Measurements from ENCODE around the gene SLAIN2. TPM values are rescaled to one million over a fixed set of nuclear protein-coding genes. Genes with fewer than 3 reads are reported as not detected.

The SLAIN2 gene
- total RNA-seq, 1 experiment from 2014 or later: 35.8 TPM

DNA sequence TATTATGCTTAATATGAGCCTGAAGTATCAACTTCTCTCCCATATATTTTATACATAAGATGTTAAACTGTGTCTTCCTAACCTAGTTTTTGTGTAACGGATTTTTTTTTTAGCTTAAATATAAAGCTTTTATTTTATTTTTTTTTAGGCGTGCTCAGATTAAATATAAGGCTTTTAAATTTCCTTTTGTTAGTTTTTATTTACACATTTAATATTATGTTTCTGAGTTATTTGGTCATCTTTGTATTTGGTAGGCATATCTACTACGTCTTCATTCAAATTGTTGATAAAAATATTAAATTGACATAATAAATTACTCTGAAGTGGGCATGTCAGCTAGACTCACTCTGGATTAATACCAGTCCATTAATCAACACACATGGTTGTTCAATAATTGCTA is 4.2 kb downstream of the SLAIN2 start:
- H3K4me3 Mint-ChIP-seq: no peak overlapping the region
- DNase-seq (ENCODE audit: low spot score): no peak
- ATAC-seq: no peak
- TF ChIP-seq ZNF219 (CRISPR knock-in tag; IDR thresholded peaks at IDR 0.05; ENCODE audit: borderline replicate concordance): no peak
- TF ChIP-seq ESRRA (CRISPR knock-in tag; IDR thresholded peaks at IDR 0.05; ENCODE audit: borderline replicate concordance): no peak
- no peak for TF ChIP-seq ELF4 (CRISPR knock-in tag; IDR thresholded peaks at IDR 0.05; ENCODE audit: low read depth)
- TF ChIP-seq GTF2I (CRISPR knock-in tag; conservative IDR thresholded peaks at IDR 0.05): no peak
- no peak for TF ChIP-seq ZNF671 (CRISPR knock-in tag; IDR thresholded peaks at IDR 0.05)
- TF ChIP-seq, protein P1, sequence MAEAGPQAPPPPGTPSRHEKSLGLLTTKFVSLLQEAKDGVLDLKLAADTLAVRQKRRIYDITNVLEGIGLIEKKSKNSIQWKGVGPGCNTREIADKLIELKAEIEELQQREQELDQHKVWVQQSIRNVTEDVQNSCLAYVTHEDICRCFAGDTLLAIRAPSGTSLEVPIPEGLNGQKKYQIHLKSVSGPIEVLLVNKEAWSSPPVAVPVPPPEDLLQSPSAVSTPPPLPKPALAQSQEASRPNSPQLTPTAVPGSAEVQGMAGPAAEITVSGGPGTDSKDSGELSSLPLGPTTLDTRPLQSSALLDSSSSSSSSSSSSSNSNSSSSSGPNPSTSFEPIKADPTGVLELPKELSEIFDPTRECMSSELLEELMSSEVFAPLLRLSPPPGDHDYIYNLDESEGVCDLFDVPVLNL (CRISPR knock-in tag; IDR thresholded peaks at IDR 0.05; ENCODE audit: borderline replicate concordance, low read depth): no peak
- TF ChIP-seq, protein P2, sequence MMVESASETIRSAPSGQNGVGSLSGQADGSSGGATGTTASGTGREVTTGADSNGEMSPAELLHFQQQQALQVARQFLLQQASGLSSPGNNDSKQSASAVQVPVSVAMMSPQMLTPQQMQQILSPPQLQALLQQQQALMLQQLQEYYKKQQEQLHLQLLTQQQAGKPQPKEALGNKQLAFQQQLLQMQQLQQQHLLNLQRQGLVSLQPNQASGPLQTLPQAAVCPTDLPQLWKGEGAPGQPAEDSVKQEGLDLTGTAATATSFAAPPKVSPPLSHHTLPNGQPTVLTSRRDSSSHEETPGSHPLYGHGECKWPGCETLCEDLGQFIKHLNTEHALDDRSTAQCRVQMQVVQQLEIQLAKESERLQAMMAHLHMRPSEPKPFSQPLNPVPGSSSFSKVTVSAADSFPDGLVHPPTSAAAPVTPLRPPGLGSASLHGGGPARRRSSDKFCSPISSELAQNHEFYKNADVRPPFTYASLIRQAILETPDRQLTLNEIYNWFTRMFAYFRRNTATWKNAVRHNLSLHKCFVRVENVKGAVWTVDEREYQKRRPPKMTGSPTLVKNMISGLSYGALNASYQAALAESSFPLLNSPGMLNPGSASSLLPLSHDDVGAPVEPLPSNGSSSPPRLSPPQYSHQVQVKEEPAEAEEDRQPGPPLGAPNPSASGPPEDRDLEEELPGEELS (CRISPR knock-in tag; IDR thresholded peaks at IDR 0.05): no peak
- TF ChIP-seq PREB (CRISPR knock-in tag; IDR thresholded peaks at IDR 0.05; ENCODE audit: borderline replicate concordance): no peak
- no peak for TF ChIP-seq NFATC4 (CRISPR knock-in tag; IDR thresholded peaks at IDR 0.05)
- TF ChIP-seq ZNF121 (CRISPR knock-in tag; IDR thresholded peaks at IDR 0.05): no peak
- no peak for TF ChIP-seq FOXK1 (CRISPR knock-in tag; IDR thresholded peaks at IDR 0.05)
- ChIA-PET CTCF (no interaction called here), POLR2A (no interaction called here)
- H3K36me3 Mint-ChIP-seq: no peaks in the 10 kb centered on the region
- H3K27me3 Mint-ChIP-seq (ENCODE audit: low read depth): no peaks in the 10 kb centered on the region
- peaks cover 58% of the 10 kb centered on the region for H3K4me1 Mint-ChIP-seq
- H3K9me3 Mint-ChIP-seq: no peaks in the 10 kb centered on the region
- H3K27ac Mint-ChIP-seq: no peak overlapping the region

GRCh38 chr4:48346594-48346993 is 5.3 kb downstream of the SLAIN2 start:
- H3K4me3 Mint-ChIP-seq: no peak overlapping the region
- ATAC-seq: no peak
- no peaks in the 10 kb centered on the region; the same call in 1 of the 2 replicates for H3K36me3 Mint-ChIP-seq
- ChIA-PET CTCF (no interaction called here), POLR2A (no interaction called here)
- no peaks in the 10 kb centered on the region for H3K27me3 Mint-ChIP-seq (ENCODE audit: low read depth)
- H3K4me1 Mint-ChIP-seq: peaks cover 63% of the 10 kb centered on the region
- peaks cover under 1% of the 10 kb centered on the region for H3K9me3 Mint-ChIP-seq
- DNase-seq (ENCODE audit: low spot score): no peak
- peak overlapping the region; percentile 82 for H3K27ac Mint-ChIP-seq
- no peak for TF ChIP-seq ZNF232 (CRISPR knock-in tag; IDR thresholded peaks at IDR 0.05)
- no peak for TF ChIP-seq NFATC4 (CRISPR knock-in tag; IDR thresholded peaks at IDR 0.05)
- no peak for TF ChIP-seq ATF6 (CRISPR knock-in tag; IDR thresholded peaks at IDR 0.05)
- no peak for TF ChIP-seq GABPB1 (CRISPR knock-in tag; IDR thresholded peaks at IDR 0.05)
- no peak for TF ChIP-seq NFE2L1 (CRISPR knock-in tag; IDR thresholded peaks at IDR 0.05)
- TF ChIP-seq GTF2I (CRISPR knock-in tag; conservative IDR thresholded peaks at IDR 0.05): no peak
- no peak for TF ChIP-seq GRHL2 (CRISPR knock-in tag; IDR thresholded peaks at IDR 0.05; ENCODE audit: insufficient replicate concordance, severe bottlenecking)
- TF ChIP-seq, protein P3, sequence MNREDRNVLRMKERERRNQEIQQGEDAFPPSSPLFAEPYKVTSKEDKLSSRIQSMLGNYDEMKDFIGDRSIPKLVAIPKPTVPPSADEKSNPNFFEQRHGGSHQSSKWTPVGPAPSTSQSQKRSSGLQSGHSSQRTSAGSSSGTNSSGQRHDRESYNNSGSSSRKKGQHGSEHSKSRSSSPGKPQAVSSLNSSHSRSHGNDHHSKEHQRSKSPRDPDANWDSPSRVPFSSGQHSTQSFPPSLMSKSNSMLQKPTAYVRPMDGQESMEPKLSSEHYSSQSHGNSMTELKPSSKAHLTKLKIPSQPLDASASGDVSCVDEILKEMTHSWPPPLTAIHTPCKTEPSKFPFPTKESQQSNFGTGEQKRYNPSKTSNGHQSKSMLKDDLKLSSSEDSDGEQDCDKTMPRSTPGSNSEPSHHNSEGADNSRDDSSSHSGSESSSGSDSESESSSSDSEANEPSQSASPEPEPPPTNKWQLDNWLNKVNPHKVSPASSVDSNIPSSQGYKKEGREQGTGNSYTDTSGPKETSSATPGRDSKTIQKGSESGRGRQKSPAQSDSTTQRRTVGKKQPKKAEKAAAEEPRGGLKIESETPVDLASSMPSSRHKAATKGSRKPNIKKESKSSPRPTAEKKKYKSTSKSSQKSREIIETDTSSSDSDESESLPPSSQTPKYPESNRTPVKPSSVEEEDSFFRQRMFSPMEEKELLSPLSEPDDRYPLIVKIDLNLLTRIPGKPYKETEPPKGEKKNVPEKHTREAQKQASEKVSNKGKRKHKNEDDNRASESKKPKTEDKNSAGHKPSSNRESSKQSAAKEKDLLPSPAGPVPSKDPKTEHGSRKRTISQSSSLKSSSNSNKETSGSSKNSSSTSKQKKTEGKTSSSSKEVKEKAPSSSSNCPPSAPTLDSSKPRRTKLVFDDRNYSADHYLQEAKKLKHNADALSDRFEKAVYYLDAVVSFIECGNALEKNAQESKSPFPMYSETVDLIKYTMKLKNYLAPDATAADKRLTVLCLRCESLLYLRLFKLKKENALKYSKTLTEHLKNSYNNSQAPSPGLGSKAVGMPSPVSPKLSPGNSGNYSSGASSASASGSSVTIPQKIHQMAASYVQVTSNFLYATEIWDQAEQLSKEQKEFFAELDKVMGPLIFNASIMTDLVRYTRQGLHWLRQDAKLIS (CRISPR knock-in tag; IDR thresholded peaks at IDR 0.05; ENCODE audit: borderline replicate concordance): no peak
- TF ChIP-seq E2F1 (CRISPR knock-in tag; IDR thresholded peaks at IDR 0.05): no peak
- no peak for TF ChIP-seq CREM (CRISPR knock-in tag; IDR thresholded peaks at IDR 0.05)
- TF ChIP-seq ELF4 (CRISPR knock-in tag; IDR thresholded peaks at IDR 0.05; ENCODE audit: low read depth): no peak
- no peak for TF ChIP-seq NR1H2 (CRISPR knock-in tag; IDR thresholded peaks at IDR 0.05)
- no peak for TF ChIP-seq CTCF (IDR thresholded peaks at IDR 0.05)
